ENCODE data around the gene FOXO6. TPM values are rescaled to one million over a fixed set of nuclear protein-coding genes. Genes with fewer than 3 reads are reported as not detected.

The FOXO6 gene
- total and polyA plus RNA-seq, 9 of the 15 experiments (the other 6 are each of a cell fraction or from before 2014, with no cell fraction given): 0.04 to 0.31 (median 0.12) TPM; not detected in 5

DNA sequence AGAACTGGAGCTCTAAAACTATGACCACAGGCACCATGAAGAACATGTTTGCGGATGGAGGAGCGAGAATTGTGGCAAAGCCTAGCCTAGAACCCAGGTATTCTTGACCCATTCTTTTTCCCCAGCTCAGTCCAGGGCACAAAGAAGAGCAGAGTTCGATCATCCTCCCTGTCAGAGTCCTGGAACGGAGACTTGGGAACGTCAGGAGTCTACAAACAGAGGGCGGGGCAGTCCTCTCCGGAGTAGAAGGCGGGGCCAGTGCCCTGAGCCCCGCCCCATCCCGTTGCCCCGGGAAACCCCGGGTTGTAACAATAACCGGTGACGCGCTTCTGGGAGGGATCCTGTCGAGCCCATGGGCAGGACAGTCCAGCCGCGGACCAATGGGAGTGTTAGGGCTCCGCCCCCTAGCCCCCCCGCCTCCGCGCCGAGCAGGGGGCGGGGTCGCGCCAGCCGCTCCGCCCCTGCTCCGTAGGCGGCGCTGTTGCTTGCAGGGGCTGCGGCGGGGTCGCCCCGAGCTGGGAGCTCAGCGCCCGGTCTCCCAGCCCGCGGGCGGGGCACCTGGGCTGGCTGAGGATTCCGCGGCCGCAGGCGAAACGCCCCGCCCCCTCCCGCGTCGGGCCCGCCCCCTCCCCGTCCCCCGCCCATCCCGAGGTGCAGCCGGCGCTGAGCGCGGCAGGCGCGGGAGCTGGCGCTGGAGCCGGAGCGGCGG, at the start of gene FOXO6 (continued):
- TF ChIP-seq, protein P1, sequence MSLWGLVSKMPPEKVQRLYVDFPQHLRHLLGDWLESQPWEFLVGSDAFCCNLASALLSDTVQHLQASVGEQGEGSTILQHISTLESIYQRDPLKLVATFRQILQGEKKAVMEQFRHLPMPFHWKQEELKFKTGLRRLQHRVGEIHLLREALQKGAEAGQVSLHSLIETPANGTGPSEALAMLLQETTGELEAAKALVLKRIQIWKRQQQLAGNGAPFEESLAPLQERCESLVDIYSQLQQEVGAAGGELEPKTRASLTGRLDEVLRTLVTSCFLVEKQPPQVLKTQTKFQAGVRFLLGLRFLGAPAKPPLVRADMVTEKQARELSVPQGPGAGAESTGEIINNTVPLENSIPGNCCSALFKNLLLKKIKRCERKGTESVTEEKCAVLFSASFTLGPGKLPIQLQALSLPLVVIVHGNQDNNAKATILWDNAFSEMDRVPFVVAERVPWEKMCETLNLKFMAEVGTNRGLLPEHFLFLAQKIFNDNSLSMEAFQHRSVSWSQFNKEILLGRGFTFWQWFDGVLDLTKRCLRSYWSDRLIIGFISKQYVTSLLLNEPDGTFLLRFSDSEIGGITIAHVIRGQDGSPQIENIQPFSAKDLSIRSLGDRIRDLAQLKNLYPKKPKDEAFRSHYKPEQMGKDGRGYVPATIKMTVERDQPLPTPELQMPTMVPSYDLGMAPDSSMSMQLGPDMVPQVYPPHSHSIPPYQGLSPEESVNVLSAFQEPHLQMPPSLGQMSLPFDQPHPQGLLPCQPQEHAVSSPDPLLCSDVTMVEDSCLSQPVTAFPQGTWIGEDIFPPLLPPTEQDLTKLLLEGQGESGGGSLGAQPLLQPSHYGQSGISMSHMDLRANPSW (CRISPR knock-in tag; IDR thresholded peaks at IDR 0.05): 0 out of 2 replicates have a peak, but pooled peaks have one; percentile 39
- peak; percentile 84 for TF ChIP-seq RBM25 (IDR thresholded peaks at IDR 0.05; ENCODE audit: low read depth, low read length, severe bottlenecking)
- TF ChIP-seq JUN (IDR thresholded peaks at IDR 0.05; ENCODE audit: borderline replicate concordance, low read depth, low read length): peak; percentile 59; the same call in 1 of the 2 replicates
- TF ChIP-seq JUN (CRISPR knock-in tag; IDR thresholded peaks at IDR 0.05; ENCODE audit: borderline replicate concordance): no peak
- peak; percentile 81 for TF ChIP-seq NFYB (IDR thresholded peaks at IDR 0.05; ENCODE audit: extremely low read depth, insufficient read length)
- no peak for TF ChIP-seq SP2 (IDR thresholded peaks at IDR 0.05; ENCODE audit: extremely low read depth, low read depth, low read length, poor library complexity, severe bottlenecking)
- no peak for TF ChIP-seq JUNB (CRISPR knock-in tag; conservative IDR thresholded peaks at IDR 0.05)
- TF ChIP-seq POLR2AphosphoS2 (IDR thresholded peaks at IDR 0.05; ENCODE audit: low read length): no peak
- peak; percentile 87 for TF ChIP-seq FOXJ3 (CRISPR knock-in tag; IDR thresholded peaks at IDR 0.05)
- TF ChIP-seq JUND (IDR thresholded peaks at IDR 0.05; ENCODE audit: borderline replicate concordance, low read depth, low read length): peak; percentile 57
- TF ChIP-seq JUND (tag; IDR thresholded peaks at IDR 0.05; ENCODE audit: borderline replicate concordance, low read depth, low read length): no peak; the same call in 2 of the 3 replicates
- no peak for TF ChIP-seq TBP (optimal IDR thresholded peaks at IDR 0.05; ENCODE audit: low read depth, low read length)
- TF ChIP-seq, protein P2, sequence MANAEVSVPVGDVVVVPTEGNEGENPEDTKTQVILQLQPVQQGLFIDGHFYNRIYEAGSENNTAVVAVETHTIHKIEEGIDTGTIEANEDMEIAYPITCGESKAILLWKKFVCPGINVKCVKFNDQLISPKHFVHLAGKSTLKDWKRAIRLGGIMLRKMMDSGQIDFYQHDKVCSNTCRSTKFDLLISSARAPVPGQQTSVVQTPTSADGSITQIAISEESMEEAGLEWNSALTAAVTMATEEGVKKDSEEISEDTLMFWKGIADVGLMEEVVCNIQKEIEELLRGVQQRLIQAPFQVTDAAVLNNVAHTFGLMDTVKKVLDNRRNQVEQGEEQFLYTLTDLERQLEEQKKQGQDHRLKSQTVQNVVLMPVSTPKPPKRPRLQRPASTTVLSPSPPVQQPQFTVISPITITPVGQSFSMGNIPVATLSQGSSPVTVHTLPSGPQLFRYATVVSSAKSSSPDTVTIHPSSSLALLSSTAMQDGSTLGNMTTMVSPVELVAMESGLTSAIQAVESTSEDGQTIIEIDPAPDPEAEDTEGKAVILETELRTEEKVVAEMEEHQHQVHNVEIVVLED (CRISPR knock-in tag; IDR thresholded peaks at IDR 0.05): 0 out of 2 replicates have a peak, but pooled peaks have one; percentile 48
- no peak for TF ChIP-seq ZNF175 (CRISPR knock-in tag; IDR thresholded peaks at IDR 0.05; ENCODE audit: low read depth)
- TF ChIP-seq, protein P3, sequence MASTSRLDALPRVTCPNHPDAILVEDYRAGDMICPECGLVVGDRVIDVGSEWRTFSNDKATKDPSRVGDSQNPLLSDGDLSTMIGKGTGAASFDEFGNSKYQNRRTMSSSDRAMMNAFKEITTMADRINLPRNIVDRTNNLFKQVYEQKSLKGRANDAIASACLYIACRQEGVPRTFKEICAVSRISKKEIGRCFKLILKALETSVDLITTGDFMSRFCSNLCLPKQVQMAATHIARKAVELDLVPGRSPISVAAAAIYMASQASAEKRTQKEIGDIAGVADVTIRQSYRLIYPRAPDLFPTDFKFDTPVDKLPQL (IDR thresholded peaks at IDR 0.05; ENCODE audit: extremely low read depth, insufficient read length): no peak
- TF ChIP-seq ZKSCAN1 (IDR thresholded peaks at IDR 0.05; ENCODE audit: low read depth, low read length): no peak
- TF ChIP-seq, protein P4, sequence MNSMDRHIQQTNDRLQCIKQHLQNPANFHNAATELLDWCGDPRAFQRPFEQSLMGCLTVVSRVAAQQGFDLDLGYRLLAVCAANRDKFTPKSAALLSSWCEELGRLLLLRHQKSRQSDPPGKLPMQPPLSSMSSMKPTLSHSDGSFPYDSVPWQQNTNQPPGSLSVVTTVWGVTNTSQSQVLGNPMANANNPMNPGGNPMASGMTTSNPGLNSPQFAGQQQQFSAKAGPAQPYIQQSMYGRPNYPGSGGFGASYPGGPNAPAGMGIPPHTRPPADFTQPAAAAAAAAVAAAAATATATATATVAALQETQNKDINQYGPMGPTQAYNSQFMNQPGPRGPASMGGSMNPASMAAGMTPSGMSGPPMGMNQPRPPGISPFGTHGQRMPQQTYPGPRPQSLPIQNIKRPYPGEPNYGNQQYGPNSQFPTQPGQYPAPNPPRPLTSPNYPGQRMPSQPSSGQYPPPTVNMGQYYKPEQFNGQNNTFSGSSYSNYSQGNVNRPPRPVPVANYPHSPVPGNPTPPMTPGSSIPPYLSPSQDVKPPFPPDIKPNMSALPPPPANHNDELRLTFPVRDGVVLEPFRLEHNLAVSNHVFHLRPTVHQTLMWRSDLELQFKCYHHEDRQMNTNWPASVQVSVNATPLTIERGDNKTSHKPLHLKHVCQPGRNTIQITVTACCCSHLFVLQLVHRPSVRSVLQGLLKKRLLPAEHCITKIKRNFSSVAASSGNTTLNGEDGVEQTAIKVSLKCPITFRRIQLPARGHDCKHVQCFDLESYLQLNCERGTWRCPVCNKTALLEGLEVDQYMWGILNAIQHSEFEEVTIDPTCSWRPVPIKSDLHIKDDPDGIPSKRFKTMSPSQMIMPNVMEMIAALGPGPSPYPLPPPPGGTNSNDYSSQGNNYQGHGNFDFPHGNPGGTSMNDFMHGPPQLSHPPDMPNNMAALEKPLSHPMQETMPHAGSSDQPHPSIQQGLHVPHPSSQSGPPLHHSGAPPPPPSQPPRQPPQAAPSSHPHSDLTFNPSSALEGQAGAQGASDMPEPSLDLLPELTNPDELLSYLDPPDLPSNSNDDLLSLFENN (IDR thresholded peaks at IDR 0.05; ENCODE audit: low read depth in 2 of 2, low read length in 2 of 2): no peak

Data from K562 (cell line).